AG04449 (cell line): Measurements from ENCODE around the gene SLC47A2.

Experiments
- CTCF ChIA-PET: fragments of 350-600 bp; formaldehyde crosslinking; extraction: SDS; loops from one replicate; lab custom pipeline; 2021; ENCODE audit warnings: antibody characterized with exemption; lab: Yijun Ruan, JAX
- POLR2A ChIA-PET: fragments of 400-600, 350-600 bp; formaldehyde crosslinking; extraction: SDS; loops from one replicate; lab custom pipeline; 2020; ENCODE audit warnings: antibody characterized with exemption, inconsistent platforms; lab: Yijun Ruan, JAX
- DNase-seq: peaks from one replicate; pipeline ENCODE4 v3.0.0-alpha.2; 2010; ENCODE audit warnings: low read depth, low spot score
- H3K4me3 ChIP-seq: 2 replicates; pipeline ENCODE4 v1.5.1; 2011; ENCODE audit warnings: low read depth, mild to moderate bottlenecking, control low read depth, low read length
- CTCF ChIP-seq: IDR thresholded peaks from one replicate; pipeline ENCODE4 v1.5.1; 2011; ENCODE audit warnings: mild to moderate bottlenecking, moderate library complexity, low read length, control low read depth, inconsistent platforms; ENCODE audit not compliant: insufficient read depth; ENCODE audit errors: missing control alignments

Gene SLC47A2

GRCh38 chr17:19644493-19645210, 71.7 kb downstream of the SLC47A2 start:
- POLR2A ChIA-PET: no interaction called here
- TF ChIP-seq CTCF: no peak
- CTCF ChIA-PET: interaction anchor here (0.8 to 1.7 kb wide), 3 partner anchors 11 to 131 kb away, joined by 3 to 4 read pairs (median 3); no protein-coding TSS in a partner anchor
- no peak for DNase-seq
- no peak overlapping the region for H3K4me3 ChIP-seq

- DNase-seq: no peak
- POLR2A ChIA-PET: no interaction called here
- no peak overlapping the region for H3K4me3 ChIP-seq
- CTCF ChIA-PET: interaction anchor here (1.0 kb wide), 1 partner anchor 120 kb away, joined by 3 read pairs; no protein-coding TSS in a partner anchor
- no peak for TF ChIP-seq CTCF
Measured at GRCh38 chr17:19642373-19642893, 74.0 kb downstream of the SLC47A2 start.

- CTCF ChIA-PET: interaction anchor here (1.0 kb wide), 1 partner anchor 121 kb away, joined by 3 read pairs; no protein-coding TSS in a partner anchor
Measured at GRCh38 chr17:19641687-19642372, 74.6 kb downstream of the SLC47A2 start.

GRCh38 chr17:19631905-19632304, 84.5 kb downstream of the SLC47A2 start:
- TF ChIP-seq CTCF: no peak
- H3K4me3 ChIP-seq: no peak overlapping the region
- ChIA-PET POLR2A (no interaction called here), CTCF (no interaction called here)
- no peak for DNase-seq

More at GRCh38 chr17:19641687-19642372, 74.6 kb downstream of the SLC47A2 start:
- no peak overlapping the region for H3K4me3 ChIP-seq
- TF ChIP-seq CTCF: no peak
- DNase-seq: no peak
- POLR2A ChIA-PET: no interaction called here

- ChIA-PET POLR2A (interaction anchor here (0.7 kb wide), 1 partner anchor 18 kb away, joined by 3 read pairs; the partner anchor contains the start of gene ALDH3A2), CTCF (interaction anchor here (1.2 kb wide), 1 partner anchor 15 kb away, joined by 3 read pairs; no protein-coding TSS in a partner anchor)
- TF ChIP-seq CTCF: no peak
- H3K4me3 ChIP-seq: no peak overlapping the region
- DNase-seq: no peak
Measured at GRCh38 chr17:19630661-19631060, 85.7 kb downstream of the SLC47A2 start.

- DNase-seq: no peak
- CTCF ChIA-PET: interaction anchor here (1.2 kb wide), 2 partner anchors 13 to 15 kb away, joined by 3 read pairs; no protein-coding TSS in a partner anchor
- TF ChIP-seq CTCF: no peak
- H3K4me3 ChIP-seq: no peak overlapping the region
- POLR2A ChIA-PET: no interaction called here
Measured at GRCh38 chr17:19630035-19630434, 86.3 kb downstream of the SLC47A2 start.
